ENCODE measurements around the gene GPRIN3. TPM values are rescaled to one million over a fixed set of nuclear protein-coding genes. Genes with fewer than 3 reads are reported as not detected.

The GPRIN3 gene
- total and polyA plus RNA-seq, 2 of the 13 experiments (the other 11 are each of a cell fraction or from before 2014, with no cell fraction given) = not detected

DNA sequence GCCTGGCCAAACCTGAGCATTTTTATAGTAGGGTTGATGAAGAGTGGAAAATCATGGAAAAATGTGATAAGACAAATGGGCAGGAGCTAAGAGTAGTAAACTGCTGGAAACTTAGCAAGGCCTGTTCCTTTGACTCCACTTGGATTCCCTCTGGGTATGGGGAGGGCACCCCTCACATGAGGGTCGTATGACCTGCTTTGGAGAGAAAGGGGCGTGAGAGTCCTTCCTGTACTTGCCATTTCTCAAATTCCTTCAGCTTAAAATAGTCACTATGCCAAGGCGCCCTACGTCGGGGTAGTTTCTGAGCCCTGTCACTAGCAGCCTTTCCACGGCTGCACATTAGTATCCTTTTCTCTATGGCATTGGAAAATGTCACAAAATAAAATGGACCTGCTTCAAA lies 49.1 kb downstream of the GPRIN3 start (continued):
- no peak for TF ChIP-seq TBX2 (CRISPR knock-in tag; IDR thresholded peaks at IDR 0.05; ENCODE audit: borderline replicate concordance)
- TF ChIP-seq, protein P1, sequence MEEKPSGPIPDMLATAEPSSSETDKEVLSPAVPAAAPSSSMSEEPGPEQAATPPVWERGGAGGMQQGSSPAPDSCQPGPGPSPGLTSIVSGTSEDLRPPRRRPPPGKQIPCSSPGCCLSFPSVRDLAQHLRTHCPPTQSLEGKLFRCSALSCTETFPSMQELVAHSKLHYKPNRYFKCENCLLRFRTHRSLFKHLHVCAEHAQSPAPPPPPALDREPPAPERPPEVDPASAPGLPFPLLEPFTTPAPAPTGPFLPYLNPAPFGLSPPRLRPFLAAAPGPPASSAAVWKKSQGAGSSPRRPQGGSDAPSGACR (CRISPR knock-in tag; IDR thresholded peaks at IDR 0.05) = no peak
- TF ChIP-seq HNF4A (CRISPR knock-in tag; IDR thresholded peaks at IDR 0.05) = no peak
- no peak for TF ChIP-seq CENPX (CRISPR knock-in tag; IDR thresholded peaks at IDR 0.05)
- TF ChIP-seq ZNF703 (CRISPR knock-in tag; IDR thresholded peaks at IDR 0.05; ENCODE audit: borderline replicate concordance) = no peak
- TF ChIP-seq, protein P2, sequence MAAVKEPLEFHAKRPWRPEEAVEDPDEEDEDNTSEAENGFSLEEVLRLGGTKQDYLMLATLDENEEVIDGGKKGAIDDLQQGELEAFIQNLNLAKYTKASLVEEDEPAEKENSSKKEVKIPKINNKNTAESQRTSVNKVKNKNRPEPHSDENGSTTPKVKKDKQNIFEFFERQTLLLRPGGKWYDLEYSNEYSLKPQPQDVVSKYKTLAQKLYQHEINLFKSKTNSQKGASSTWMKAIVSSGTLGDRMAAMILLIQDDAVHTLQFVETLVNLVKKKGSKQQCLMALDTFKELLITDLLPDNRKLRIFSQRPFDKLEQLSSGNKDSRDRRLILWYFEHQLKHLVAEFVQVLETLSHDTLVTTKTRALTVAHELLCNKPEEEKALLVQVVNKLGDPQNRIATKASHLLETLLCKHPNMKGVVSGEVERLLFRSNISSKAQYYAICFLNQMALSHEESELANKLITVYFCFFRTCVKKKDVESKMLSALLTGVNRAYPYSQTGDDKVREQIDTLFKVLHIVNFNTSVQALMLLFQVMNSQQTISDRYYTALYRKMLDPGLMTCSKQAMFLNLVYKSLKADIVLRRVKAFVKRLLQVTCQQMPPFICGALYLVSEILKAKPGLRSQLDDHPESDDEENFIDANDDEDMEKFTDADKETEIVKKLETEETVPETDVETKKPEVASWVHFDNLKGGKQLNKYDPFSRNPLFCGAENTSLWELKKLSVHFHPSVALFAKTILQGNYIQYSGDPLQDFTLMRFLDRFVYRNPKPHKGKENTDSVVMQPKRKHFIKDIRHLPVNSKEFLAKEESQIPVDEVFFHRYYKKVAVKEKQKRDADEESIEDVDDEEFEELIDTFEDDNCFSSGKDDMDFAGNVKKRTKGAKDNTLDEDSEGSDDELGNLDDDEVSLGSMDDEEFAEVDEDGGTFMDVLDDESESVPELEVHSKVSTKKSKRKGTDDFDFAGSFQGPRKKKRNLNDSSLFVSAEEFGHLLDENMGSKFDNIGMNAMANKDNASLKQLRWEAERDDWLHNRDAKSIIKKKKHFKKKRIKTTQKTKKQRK (IDR thresholded peaks at IDR 0.05; ENCODE audit: low read length) = no peak
- TF ChIP-seq ZFP82 (CRISPR knock-in tag; IDR thresholded peaks at IDR 0.05; ENCODE audit: borderline replicate concordance) = no peak
- no peak for TF ChIP-seq ZSCAN20 (CRISPR knock-in tag; IDR thresholded peaks at IDR 0.05; ENCODE audit: borderline replicate concordance)

DNA sequence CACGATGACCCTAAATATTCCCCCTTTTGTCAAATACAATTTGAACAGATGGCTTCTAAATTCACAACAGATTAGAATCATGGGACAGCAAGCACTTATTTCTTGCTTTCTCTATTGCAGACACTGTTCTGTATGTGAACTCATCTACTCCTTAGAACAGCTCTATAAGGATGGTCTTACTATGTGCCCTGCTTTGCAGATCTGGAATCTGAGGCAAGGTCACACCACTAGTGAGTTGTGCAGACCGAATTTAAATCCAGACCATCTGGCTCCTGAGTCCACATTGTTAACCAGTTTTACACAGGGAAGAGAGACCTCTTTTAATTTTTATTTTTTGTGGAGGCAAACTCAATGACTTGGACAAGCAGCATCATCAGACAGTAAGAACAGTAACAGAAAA lies 50.2 kb downstream of the GPRIN3 start:
- no peak for ATAC-seq
- no peaks in the 10 kb centered on the region for H3K4me1 ChIP-seq (ENCODE audit: insufficient read depth, low read length)
- no peaks in the 10 kb centered on the region for H3K36me3 ChIP-seq (replicated peaks in 1 of 2; ENCODE audit: control insufficient read depth in 1 of 2, insufficient read depth in 2 of 2, low read length in 2 of 2)
- H3K4me2 ChIP-seq (ENCODE audit: low read depth, low read length) = no peak overlapping the region
- WGBS (ENCODE audit: low lambda C conversion rate) = 4% methylated on average over 2 of the region's 2 CpGs
- FAIRE-seq = no peak
- H3K27me3 ChIP-seq (ENCODE audit: control insufficient read depth in 1 of 2, insufficient read depth in 2 of 2, low read length in 2 of 2) = no peaks in the 10 kb centered on the region
- H3K27ac ChIP-seq (ENCODE audit: extremely low read length, insufficient read depth, low read length) = no peak overlapping the region
- H2AFZ ChIP-seq (ENCODE audit: low read length) = no peak overlapping the region
- intact Hi-C loops (cut with micrococcal nuclease; ENCODE audit: unreplicated experiment) (loop anchor here (10.0 kb wide), 1 partner anchor 647 kb away; no protein-coding TSS in a partner anchor), in situ Hi-C loops (cut with HindIII; ENCODE audit: extremely low pct_ligation_motif_present, low pct_unique_long_range_greater_than_20kb) (no loop called here)
- BruUV-seq (replicated peaks) = no TSS peak
- no peak overlapping the region for H3K9ac ChIP-seq (ENCODE audit: insufficient read depth, low read depth, low read length)
- no peak for DNase-seq (ENCODE audit: low spot score)
- no peak overlapping the region for H3K4me3 ChIP-seq (replicated peaks in 1 of 3; ENCODE audit: insufficient read depth in 1 of 3, low read depth in 2 of 3, low read length in 3 of 3)
- no peaks in the 10 kb centered on the region for H4K20me1 ChIP-seq (ENCODE audit: insufficient read depth, low read length)
- no peaks in the 10 kb centered on the region for H3K79me2 ChIP-seq (ENCODE audit: insufficient read depth, low read length)
- no peaks in the 10 kb centered on the region for H3K9me3 ChIP-seq (ENCODE audit: low read length)
- ChIA-PET CTCF (ENCODE audit: low intra/inter-chr PET ratio, low total read pairs) (no interaction called here), POLR2A (no interaction called here)
- TF ChIP-seq ZNF343 (CRISPR knock-in tag; IDR thresholded peaks at IDR 0.05) = no peak
- TF ChIP-seq, protein P3, sequence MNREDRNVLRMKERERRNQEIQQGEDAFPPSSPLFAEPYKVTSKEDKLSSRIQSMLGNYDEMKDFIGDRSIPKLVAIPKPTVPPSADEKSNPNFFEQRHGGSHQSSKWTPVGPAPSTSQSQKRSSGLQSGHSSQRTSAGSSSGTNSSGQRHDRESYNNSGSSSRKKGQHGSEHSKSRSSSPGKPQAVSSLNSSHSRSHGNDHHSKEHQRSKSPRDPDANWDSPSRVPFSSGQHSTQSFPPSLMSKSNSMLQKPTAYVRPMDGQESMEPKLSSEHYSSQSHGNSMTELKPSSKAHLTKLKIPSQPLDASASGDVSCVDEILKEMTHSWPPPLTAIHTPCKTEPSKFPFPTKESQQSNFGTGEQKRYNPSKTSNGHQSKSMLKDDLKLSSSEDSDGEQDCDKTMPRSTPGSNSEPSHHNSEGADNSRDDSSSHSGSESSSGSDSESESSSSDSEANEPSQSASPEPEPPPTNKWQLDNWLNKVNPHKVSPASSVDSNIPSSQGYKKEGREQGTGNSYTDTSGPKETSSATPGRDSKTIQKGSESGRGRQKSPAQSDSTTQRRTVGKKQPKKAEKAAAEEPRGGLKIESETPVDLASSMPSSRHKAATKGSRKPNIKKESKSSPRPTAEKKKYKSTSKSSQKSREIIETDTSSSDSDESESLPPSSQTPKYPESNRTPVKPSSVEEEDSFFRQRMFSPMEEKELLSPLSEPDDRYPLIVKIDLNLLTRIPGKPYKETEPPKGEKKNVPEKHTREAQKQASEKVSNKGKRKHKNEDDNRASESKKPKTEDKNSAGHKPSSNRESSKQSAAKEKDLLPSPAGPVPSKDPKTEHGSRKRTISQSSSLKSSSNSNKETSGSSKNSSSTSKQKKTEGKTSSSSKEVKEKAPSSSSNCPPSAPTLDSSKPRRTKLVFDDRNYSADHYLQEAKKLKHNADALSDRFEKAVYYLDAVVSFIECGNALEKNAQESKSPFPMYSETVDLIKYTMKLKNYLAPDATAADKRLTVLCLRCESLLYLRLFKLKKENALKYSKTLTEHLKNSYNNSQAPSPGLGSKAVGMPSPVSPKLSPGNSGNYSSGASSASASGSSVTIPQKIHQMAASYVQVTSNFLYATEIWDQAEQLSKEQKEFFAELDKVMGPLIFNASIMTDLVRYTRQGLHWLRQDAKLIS (CRISPR knock-in tag; IDR thresholded peaks at IDR 0.05) = no peak
- no peak for TF ChIP-seq ZNF891 (CRISPR knock-in tag; IDR thresholded peaks at IDR 0.05)
- TF ChIP-seq NFE2 (CRISPR knock-in tag; IDR thresholded peaks at IDR 0.05) = no peak
- TF ChIP-seq ZNF329 (CRISPR knock-in tag; IDR thresholded peaks at IDR 0.05; ENCODE audit: low read depth) = no peak
- no peak for TF ChIP-seq HNF4A (CRISPR knock-in tag; IDR thresholded peaks at IDR 0.05)
- TF ChIP-seq, protein P4, sequence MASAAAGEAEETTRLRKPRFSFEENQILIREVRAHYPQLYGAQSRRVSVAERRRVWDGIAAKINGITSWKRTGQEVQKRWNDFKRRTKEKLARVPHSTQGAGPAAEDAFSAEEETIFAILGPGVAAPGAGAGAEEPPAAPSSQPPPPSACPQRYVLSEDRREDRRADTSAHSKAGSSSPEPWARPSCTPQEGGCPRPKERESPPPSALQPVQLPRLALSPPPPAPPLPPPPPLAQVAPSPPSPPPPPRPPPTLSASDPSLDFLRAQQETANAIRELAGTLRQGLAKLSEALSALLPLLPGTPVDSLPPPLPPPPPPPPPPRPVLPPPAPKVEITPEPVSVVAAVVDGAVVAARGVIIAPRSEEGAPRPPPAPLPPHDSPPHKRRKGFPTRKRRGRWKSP (CRISPR knock-in tag; IDR thresholded peaks at IDR 0.05) = no peak
- TF ChIP-seq ZC3H13 (CRISPR knock-in tag; IDR thresholded peaks at IDR 0.05) = no peak

Data from HepG2 (cell line).